Daoy (cell line): ENCODE results near the gene MORN1. TPM values are rescaled to one million over a fixed set of nuclear protein-coding genes. Genes with fewer than 3 reads are reported as not detected.
A peak's percentile ranks its signal among the peaks of the same experiment; 100 is the strongest.

Experiments
- DNase-seq: peaks from one replicate; pipeline ENCODE4 v3.0.0-alpha.2; 2015; ENCODE audit warnings: low read depth
- total RNA-seq: library from RNA; depleted of rRNA; stranded (reverse); fragments of >200 nt; shearing (Covaris generic); gene quantifications from 2 replicates; pipeline ENCODE4 v1.2.3, GENCODE V29; 2014

The MORN1 gene
- total RNA-seq, 1 experiment from 2014 or later: 15.1 TPM

GRCh38 chr1:2320760-2321667, 70.3 kb downstream of the MORN1 start:
- peak; percentile 65 for DNase-seq

- DNase-seq: no peak
Observed at GRCh38 chr1:2320006-2320405, 71.3 kb downstream of the MORN1 start.

GRCh38 chr1:2319291-2319690, 72.1 kb downstream of the MORN1 start:
- DNase-seq: no peak

GRCh38 chr1:2318314-2319278, 72.8 kb downstream of the MORN1 start:
- no peak for DNase-seq

- no peak for DNase-seq
Observed at GRCh38 chr1:2317230-2318065, 73.9 kb downstream of the MORN1 start.

GRCh38 chr1:2316451-2316961, 74.8 kb downstream of the MORN1 start:
- DNase-seq: peak; percentile 26

GRCh38 chr1:2315674-2316450, 75.5 kb downstream of the MORN1 start:
- DNase-seq: no peak

- DNase-seq: peak; percentile 68
Observed at GRCh38 chr1:2314803-2315673, 76.3 kb downstream of the MORN1 start.

- peak; percentile 71 for DNase-seq
Observed at GRCh38 chr1:2314273-2314802, 77.0 kb downstream of the MORN1 start.

- DNase-seq: no peak
Observed at GRCh38 chr1:2313651-2314261, 77.6 kb downstream of the MORN1 start.

GRCh38 chr1:2312515-2313301, 78.6 kb downstream of the MORN1 start:
- DNase-seq: no peak

GRCh38 chr1:2312160-2312514, 79.2 kb downstream of the MORN1 start:
- DNase-seq: no peak

- peak; percentile 70 for DNase-seq
Observed at GRCh38 chr1:2311184-2312032, 79.9 kb downstream of the MORN1 start.

- DNase-seq: no peak
Observed at GRCh38 chr1:2310332-2311183, 80.8 kb downstream of the MORN1 start.

GRCh38 chr1:2308844-2309243, 82.5 kb downstream of the MORN1 start:
- DNase-seq: no peak

- DNase-seq: no peak
Observed at GRCh38 chr1:2307972-2308371, 83.4 kb downstream of the MORN1 start.
